Forelimb muscle (tissue), 1 donor: Measurements from ENCODE around the gene SERTAD4. TPM values are rescaled to one million over a fixed set of nuclear protein-coding genes. Genes with fewer than 3 reads are reported as not detected.
"Not testable (repeated sequence)": the region's sequence is repeated elsewhere in the genome, so short reads cannot be mapped to it uniquely, and the experiment has no call there.

ENCODE experiments used
- DNase-seq: peaks from one replicate; pipeline ENCODE4 v3.0.0-alpha.2; 2013; ENCODE audit warnings: low read depth
- polyA plus RNA-seq: library from polyadenylated mRNA; unstranded; fragments of 120-200 nt; gene quantifications from one replicate; pipeline ENCODE4 v1.2.1, GENCODE V29; 2013; ENCODE audit not compliant: insufficient read length

SERTAD4 gene
- polyA plus RNA-seq, 1 donor: 5.4 TPM

GRCh38 chr1:210259561-210259960 is 27.0 kb downstream of the SERTAD4 start:
- DNase-seq: no peak

- DNase-seq: no peak
Observed at GRCh38 chr1:210260096-210260495, 27.5 kb downstream of the SERTAD4 start.

- DNase-seq: peak; percentile 97
Observed at GRCh38 chr1:210262167-210262896, 29.7 kb downstream of the SERTAD4 start.

GRCh38 chr1:210262897-210263272 is 30.3 kb downstream of the SERTAD4 start:
- DNase-seq: no peak

GRCh38 chr1:210263963-210264362 is 31.4 kb downstream of the SERTAD4 start:
- DNase-seq: no peak

GRCh38 chr1:210264496-210265380 is 32.1 kb downstream of the SERTAD4 start:
- no peak for DNase-seq

- DNase-seq: not testable (repeated sequence)
Observed at GRCh38 chr1:210265392-210265955, 32.9 kb downstream of the SERTAD4 start.

GRCh38 chr1:210269981-210270380 is 37.4 kb downstream of the SERTAD4 start:
- DNase-seq: no peak

- DNase-seq: no peak
Observed at GRCh38 chr1:210272666-210273065, 40.1 kb downstream of the SERTAD4 start.

GRCh38 chr1:210280221-210280620 is 47.6 kb downstream of the SERTAD4 start:
- no peak for DNase-seq

GRCh38 chr1:210288116-210288515 is 55.5 kb downstream of the SERTAD4 start:
- no peak for DNase-seq

- no peak for DNase-seq
Observed at GRCh38 chr1:210289248-210289647, 56.7 kb downstream of the SERTAD4 start.

GRCh38 chr1:210291081-210291764 is 58.6 kb downstream of the SERTAD4 start:
- DNase-seq: peak; percentile 25

GRCh38 chr1:210291786-210292230 is 59.2 kb downstream of the SERTAD4 start:
- peak; percentile 81 for DNase-seq

GRCh38 chr1:210292231-210292871 is 59.8 kb downstream of the SERTAD4 start:
- peak; percentile 38 for DNase-seq

- peak; percentile 71 for DNase-seq
Observed at GRCh38 chr1:210293171-210293607, 60.6 kb downstream of the SERTAD4 start.

- DNase-seq: no peak
Observed at GRCh38 chr1:210294999-210295745, 62.6 kb downstream of the SERTAD4 start.
